Renal cortical epithelial cell (primary cell): ENCODE results near the gene PLEKHF1. TPM values are rescaled to one million over a fixed set of nuclear protein-coding genes. Genes with fewer than 3 reads are reported as not detected.
"Not testable (repeated sequence)": the region's sequence is repeated elsewhere in the genome, so short reads cannot be mapped to it uniquely, and the experiment has no call there.

Source experiments
- DNase-seq: peaks from one replicate; pipeline ENCODE4 v3.0.0-alpha.2; 2011; ENCODE audit warnings: low read depth
- total RNA-seq: library from RNA; depleted of rRNA; stranded (reverse); fragments of >200 nt; gene quantifications from 2 replicates; pipeline ENCODE4 v1.2.3, GENCODE V29; 2014

Gene PLEKHF1
- total RNA-seq, 1 donor from 2014 or later = 7.6 TPM

DNA sequence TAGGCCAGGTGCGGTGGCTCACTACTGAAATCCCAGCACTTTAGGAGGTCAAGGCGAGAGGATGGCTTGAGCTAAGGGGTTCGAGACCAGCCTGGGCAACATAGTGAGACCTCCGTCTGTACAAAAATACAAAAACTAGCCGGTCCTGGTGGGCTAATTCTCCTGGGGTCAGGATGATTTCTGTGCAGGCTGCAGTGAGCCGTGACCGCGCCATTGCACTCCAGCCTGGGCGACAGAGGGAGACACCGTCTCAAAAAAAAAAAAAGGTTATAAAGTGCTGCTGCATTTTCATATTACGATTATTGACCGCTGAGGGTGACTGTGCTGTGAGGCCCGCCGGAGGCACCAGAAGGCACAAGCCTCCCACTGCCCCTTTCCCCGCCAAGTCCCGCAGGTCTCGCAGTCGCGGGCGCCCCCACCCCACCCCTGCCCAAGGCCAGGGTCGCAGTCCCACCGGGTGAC is 477 bp upstream of the PLEKHF1 start:
- DNase-seq = no peak

DNA sequence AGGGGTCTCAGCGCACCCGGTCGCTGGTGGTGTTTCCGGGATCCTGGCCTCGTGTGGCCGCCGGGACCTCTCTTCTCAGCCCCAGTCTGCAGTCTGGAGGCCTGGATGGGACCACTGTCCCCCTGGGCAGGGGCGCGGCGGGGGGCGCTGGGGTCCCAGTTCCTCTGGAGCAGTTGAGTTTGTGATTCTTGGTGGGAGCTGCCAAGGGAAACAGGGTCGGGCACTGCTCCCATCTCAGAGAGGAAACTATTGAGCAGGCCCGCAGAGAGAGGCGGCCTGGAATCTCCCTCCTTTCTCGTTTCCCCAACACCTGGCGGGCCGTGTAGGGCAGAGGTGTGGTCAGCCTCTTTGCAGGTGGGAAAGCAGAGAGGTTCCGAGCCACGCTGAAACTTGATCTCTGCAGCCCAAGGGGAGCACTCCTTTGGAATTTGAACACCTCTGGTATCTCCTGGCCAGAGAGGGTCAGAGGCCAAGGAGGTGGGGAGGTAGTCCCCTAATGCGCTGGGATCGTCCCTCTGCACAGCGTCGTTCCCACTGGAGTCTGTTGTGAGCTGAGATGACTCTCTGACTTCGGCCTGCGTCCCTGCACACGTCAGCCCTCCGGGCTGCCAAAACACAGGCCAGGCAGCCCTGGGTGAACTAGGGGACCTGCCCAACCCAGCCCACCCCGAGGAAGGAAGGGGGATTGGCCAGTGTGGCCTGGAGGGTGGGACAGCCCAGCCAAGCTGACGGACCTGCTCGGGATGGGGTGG is 741 bp downstream of the PLEKHF1 start:
- DNase-seq = no peak

DNA sequence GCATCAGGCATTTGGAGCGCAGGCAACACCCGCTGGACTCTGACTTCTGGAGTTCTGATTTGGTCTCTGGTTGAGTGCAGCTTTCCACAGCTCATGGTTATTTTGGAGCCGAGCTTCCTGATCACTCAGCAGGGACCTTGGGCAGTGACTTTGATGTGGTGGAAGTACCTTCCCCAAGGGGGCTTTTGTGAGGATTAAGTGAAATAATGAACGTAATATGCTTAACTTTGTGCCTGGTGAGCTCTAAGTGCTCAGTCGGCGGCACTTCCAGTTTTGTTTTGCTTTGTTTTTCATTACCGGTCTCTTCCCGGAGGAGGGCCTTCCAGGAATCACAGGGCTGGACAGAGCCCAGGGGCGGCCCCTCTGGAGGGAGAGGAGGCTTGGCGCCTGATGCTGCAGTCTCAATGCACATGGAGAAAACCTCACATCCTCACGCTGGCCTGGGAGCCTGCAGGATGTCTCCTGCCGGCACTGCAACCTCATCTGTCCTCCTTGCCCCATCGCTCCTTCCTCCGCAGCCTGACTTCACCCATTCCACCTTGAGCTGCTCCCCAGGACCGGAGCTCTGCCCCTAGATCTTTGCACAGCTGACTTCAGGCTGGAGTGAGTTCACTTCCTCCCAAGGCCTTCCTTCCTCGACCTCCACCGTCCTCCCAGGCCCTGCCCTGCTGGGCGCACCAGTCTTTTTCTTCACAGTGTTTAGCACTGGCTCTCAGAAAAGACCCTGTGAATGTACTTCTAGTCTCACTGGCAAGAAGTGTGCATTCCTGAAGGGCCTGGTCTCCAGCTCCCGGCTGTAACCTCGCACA is 1.5 kb downstream of the PLEKHF1 start:
- peak; percentile 42 for DNase-seq

DNA sequence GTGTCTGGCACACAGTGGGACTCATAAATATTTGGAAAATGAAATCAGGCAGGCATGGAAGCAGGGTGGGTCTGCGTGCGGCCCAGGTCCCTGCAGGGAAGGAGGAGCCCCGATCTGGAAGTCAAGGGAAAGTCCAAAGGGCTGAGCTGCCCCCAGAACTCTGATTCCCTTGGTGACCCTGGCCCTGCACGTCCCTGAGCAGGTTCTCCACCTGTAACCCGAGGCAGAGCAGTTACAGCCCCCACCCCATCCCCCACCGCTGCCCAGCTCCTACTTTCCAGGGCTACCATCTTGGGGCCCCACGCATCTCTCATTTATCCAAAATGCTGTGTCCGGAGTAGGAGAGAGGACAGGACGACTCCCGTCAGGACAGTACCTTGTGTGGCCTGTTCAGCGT is 2.1 kb downstream of the PLEKHF1 start:
- no peak for DNase-seq

DNA sequence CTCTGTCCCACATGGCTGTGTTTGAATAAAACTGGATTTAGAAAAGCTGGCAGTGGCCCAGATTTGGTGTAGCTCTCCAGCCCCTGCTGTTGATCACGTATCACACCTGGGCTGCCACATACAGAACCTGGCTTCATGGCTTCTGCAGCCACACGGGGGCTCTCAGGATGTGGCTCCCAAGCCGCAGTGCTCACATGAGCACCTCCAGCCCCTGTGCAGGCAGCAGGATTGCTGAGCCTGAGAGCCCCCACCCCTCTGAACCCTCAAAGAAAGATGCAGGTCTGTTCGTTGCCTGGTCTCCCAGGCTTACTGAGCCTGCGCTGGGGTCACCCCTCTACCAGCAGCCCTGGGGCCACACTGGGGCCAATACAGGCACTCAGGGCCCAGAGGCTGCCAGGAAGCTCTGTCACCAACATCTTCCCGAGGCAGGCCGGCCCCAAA is 2.7 kb downstream of the PLEKHF1 start:
- no peak for DNase-seq

DNA sequence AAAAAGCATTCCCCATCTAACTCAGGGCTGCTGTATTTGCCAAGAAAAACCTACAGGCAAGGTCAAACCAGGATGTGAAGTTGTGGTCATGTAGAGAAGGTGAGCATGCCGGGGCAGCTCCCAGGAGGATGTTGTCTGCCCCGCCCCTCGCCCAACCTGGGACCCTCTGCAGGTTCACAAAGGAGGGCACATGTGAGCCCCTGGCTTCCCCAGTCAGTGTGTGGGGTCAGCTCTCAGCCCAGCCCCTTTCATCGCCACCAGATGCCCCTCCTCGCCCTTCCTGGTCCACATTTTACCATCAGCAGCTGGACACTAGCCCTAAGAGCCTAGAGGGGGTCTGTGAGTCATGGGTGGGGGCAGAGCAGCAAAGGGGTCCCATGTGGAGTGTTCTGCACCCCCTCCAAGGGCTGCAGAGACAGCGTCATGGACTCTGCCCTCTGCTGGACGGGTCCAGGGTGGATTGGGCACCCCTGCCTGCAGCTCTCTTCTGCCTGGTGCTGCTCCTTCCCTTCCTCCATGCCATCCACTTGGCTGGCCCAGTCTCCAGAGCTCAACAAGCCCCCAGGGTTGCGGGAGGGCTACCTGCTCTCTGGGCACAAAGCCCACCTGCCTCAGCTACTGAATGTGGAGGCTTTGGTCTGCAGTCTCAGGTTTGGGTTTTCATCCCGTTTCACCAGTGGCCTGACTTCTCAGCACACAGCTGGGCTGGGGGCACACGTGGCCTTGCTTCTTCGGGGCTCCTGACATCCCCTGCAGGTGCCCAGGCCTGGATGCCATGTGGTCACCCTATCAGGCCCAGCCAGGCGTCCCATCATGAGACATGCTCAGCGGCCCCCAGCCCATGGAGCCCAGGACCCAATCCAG is 3.7 kb downstream of the PLEKHF1 start:
- DNase-seq = no peak

DNA sequence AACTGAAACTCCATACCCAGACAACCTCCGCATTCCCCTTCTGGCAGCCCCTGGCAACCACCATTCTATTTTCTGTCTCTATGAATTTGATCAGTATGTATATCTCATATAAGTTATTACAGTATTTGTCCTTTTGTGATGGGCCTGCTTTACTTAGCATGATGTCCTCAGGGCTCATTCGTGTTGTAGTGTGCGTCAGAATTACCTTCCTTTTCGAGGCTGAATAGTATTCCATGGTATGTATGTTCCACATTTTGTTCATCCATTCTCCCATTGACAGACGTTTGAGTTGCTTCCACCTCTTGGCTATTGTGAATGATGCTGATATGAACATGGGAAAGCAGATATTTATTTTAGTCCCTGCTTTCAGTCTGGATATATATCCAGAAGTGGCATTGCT is 5.0 kb downstream of the PLEKHF1 start:
- no peak for DNase-seq

DNA sequence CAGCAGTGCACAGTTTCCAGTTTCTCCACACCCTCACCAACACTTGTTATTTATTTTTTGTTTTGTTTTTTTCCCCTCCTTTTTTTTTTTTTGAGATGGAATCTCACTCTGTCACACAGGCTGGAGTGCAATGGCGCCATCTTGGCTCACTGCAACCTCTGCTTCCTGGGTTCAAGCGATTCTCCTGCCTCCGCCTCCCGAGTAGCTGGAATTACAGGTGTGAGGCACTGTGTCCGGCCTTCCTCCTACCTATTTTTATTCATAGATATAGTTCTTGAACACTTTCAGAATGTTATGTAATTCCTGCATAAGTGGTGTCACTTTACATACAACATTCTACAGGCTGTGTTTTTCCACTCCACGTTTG is 5.7 kb downstream of the PLEKHF1 start:
- not testable (repeated sequence) for DNase-seq

DNA sequence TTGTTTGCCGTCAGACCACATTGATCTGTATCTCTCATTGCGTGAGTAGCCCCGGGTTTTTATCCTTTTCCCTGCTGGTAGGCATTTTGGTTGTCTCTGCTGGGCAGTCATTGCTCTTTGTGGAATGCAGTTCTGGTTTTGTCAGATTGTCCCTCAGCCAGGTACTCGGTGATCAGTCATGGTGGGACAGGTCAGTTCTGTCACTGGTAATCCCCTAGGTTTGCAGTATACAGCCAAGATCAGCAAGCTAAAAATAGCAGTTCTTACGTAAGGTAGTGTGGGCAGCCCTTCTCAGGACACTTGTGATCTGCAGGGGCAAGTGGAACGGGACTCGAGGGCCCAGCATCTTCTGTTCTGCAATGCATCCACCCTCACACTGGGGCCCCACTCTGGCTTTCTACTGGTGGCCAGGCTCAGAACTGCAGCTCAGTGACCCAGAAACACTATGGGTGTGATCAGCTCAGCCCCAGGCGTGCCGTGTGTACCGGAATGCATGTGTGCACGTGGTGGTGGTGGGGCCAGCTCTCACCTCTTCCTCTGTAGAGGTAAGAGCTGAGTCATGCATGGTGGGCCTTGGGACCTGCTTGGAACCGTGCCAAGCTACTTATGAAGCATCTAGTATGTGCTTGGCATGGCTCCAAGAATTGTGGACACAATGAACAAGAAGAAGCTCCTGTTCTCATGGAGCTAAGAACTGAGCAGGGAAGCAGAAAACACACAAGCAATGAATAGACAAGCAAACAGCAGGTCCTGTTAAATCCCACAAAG is 6.3 kb downstream of the PLEKHF1 start:
- DNase-seq = peak; percentile 82

DNA sequence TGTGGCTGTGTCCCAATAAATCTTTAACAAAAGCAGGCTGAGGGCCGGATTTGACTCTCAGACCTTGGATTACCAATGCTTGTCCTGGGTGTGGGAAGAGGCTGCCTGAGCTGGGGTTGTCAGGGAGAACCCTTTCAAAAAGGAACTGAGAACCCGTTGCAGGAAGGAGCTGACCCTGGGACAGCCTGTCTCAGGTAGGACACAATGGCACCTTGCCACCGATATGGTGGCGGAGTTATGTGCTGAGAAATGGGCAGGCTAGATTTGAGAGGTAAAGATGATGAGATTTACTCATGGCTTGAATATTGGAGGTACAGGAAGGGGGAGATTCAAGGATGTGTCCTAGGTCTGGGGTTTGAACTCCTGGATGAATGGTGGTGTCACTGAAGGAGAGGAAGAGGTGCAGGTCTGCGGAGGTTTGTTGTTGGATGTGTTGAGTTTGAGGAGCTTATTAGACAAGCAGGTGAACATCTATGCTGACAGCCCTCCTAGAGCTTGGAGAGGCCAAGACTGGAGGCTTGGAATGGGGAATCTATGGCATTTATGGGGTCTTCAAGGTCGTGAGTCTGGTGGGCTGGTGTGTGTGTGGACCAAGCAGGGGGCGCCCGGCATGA is 7.2 kb downstream of the PLEKHF1 start:
- no peak for DNase-seq

DNA sequence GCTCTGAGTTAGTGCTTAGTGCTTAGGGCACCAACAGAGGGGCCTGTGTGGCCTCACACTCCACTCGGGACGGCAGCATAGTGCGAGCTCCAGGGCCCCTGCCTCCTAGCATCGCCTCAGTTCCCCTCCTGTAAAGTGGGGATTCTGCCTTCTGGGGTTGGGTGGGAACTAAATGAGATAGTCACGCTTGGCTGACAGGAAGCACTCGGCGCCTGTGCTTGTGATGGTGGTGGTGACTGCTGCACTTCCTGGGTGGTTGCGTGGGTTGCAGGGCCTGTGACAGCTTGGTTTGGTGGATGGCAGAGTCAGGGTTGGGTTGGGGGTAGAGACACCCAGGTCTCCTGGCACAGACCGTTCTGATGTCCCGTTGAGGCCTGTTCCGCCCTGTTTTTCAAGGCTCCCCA is 7.7 kb downstream of the PLEKHF1 start:
- no peak for DNase-seq

DNA sequence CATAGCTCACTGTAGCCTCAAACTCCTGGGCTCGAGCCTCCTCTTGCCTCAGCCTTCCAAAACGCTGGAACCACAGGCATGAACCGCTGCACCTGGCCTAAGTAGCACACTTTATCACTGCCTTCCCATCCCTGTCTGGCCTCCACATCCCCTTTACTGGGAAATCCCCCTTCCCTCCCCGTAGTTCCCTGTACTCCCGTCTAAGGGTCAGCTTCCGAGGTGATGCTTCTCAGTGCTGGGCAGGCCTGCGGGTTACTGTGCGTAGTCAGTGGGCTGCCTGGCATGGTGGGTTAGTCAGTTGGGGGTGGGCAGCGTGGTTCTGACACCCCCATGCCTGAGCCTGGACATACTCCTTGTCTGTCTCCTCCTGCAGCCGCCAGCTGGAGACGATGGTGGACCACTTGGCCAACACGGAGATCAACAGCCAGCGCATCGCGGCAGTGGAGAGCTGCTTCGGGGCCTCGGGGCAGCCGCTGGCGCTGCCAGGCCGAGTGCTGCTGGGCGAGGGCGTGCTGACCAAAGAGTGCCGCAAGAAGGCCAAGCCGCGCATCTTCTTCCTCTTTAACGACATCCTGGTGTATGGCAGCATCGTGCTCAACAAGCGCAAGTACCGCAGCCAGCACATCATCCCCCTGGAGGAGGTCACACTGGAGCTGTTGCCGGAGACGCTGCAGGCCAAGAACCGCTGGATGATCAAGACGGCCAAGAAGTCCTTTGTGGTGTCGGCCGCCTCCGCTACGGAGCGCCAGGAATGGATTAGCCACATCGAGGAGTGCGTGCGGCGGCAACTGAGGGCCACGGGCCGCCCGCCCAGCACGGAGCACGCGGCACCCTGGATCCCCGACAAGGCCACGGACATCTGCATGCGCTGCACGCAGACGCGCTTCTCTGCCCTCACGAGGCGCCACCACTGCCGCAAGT is 8.4 kb downstream of the PLEKHF1 start:
- no peak for DNase-seq

DNA sequence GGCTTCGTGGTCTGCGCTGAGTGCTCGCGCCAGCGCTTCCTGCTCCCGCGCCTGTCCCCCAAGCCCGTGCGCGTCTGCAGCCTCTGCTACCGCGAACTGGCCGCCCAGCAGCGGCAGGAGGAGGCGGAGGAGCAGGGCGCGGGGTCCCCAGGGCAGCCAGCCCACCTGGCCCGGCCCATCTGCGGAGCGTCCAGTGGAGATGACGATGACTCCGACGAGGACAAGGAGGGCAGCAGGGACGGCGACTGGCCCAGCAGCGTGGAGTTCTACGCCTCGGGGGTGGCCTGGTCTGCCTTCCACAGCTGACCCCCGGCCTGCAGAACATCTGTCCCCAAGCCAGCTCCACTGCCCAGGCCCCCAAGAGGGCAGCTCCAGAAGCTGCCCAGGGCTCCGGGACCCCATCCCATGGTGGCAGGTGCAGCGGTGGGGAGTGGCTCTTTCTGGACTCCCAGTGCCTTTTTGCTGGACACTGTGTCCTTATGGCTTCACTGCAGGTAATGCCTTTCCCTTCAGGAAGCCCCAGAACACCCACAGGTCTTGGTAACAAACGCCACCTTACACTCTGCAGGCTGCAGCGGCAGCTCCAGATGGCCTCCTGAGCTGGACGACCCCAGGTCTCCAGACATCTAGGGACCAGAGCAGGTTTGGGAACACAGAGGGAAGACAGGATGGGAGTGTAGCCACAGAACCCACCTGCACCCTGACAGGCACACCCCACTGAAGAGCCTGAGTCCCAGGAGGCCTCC is 9.3 kb downstream of the PLEKHF1 start:
- DNase-seq = no peak

DNA sequence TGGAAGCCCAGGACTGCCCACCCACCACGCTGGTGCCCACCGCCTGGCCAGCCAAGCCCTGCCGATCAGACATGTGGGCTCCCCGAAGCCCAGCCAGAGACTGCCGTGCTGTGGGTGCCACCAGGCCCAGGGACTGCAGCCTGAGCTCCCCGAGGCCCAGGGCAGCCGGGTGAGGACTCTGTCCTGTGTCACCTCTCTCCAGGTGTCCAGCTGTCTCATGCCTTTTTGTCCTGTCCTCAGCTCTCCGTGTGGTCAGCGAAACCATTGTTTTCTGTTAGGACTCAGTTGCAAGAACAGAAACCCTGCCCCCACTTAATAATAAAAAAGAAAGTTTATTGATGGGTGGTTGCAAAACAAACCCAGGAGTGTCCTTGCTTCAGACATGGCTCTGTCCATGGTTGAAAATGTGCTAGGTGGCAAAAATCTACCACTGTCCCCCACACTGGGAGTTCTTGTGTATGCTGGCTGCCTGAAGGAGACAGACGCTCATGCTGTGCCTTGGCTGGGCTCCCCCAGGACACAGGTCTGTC is 9.9 kb downstream of the PLEKHF1 start:
- no peak for DNase-seq

DNA sequence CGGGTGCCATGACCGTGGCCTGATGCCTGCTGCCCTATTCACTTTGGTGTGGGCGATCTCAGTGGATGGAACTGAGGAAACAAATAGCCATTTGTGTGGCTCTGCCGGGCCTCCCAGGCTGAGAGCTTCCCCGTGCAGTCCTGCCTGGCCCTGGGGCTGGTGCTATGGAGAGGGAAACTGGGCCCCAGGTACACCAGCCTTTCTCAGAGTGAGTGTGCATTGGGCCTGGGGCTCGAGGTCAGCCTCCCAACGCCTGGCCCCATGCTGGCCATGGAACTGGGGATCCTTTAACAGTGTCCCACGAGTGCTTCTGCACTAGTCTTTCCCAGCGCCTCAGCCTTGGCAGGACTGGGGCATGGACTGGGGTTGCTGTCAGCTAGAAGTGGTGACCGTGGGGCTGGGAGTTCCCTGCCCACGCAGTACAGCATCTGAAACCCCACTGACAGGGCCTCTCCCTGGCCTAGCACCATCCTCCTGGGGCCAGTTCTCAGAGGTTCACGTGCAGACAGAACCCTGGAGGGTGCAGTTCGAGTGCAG is 10.5 kb downstream of the PLEKHF1 start:
- no peak for DNase-seq

DNA sequence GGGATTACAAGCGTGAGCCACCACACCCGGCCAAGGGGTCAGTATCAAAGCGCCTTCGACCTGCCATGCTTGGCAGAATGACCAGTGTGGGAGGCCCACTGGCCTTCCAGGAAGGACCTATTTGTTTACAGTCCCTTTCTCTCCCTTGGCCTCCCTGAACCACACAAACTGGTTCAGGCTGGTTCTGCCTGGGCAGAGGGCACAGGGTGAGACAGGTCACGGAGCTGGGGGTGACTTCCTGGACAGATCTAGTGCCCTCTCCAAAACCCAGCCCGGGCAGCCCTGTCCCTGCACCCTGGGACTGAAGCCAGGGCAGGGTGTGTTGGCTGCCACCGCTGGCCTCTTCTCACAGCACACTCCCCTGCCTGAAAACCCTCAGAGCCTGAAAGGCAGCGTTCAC is 11.3 kb downstream of the PLEKHF1 start:
- no peak for DNase-seq

DNA sequence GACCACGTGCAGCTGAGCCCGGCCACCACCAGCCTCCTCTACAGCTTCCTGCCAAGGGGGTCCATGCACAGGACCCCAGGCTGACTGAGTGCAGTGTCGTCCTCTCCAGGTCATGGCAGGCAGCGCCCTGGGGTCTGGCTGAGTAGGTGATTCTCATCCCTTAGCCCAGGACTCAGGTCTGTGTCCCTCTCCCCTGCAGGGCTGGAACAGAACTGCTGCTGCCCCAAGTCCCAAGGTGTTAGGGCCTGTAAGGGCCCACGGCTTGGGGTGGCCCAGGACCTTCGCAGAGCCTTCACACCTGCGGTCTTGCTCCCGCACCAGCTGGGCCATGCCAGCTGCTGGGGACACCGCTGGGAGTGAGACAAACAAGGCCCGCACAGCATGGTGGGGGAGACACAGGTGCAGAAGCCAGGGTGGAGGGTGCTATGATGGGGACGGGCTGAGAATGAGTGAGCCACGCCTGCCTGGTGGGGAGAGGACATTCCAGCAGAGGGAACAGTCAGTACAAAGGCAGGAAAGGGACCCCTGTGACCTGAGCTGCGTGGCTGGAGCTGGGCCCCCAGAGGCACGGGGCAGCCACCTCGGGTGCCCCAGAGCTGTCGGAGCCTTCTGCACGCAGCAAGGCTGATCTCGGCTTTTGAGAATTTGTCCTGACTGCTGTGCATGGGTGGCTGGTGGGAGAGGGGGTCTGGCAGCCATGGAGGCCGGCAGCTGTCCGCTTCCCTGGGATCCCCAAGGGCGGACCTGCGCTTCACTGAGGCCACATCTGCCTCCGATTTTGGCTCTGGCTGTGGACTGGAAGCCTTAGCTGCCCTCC is 11.9 kb downstream of the PLEKHF1 start:
- no peak for DNase-seq
